Measurements from ENCODE around the gene CD300LF.

CD300LF gene

GRCh38 chr17:74737299-74738050, 24.8 kb upstream of the CD300LF start:
- no peak overlapping the region; the same call in 1 of the 2 replicates for H3K27ac ChIP-seq (ENCODE audit: low read depth, low read length)
- WGBS, result 2% methylated on average over 38 of the region's 38 CpGs
- H3K9me3 ChIP-seq (ENCODE audit: insufficient read depth, low read depth, low read length), result no peaks in the 10 kb centered on the region
- H3K27me3 ChIP-seq (ENCODE audit: insufficient read depth, low read length), result peaks cover 36% of the 10 kb centered on the region
- no peaks in the 10 kb centered on the region for H3K36me3 ChIP-seq (ENCODE audit: insufficient read depth, low read length)
- no peak overlapping the region for H3K9ac ChIP-seq (ENCODE audit: low read depth, low read length)
- peaks cover 13% of the 10 kb centered on the region; the same call in 1 of the 2 replicates for H3K4me1 ChIP-seq (ENCODE audit: insufficient read depth, low read length)
- H3K4me3 ChIP-seq (ENCODE audit: low read length), result peak overlapping the region; percentile 70

- Histone ChIP-seq H3K9me3 (ENCODE audit: insufficient read depth, low read depth, low read length) (no peaks in the 10 kb centered on the region), H3K27me3 (ENCODE audit: insufficient read depth, low read length) (peaks cover 36% of the 10 kb centered on the region), H3K4me1 (ENCODE audit: insufficient read depth, low read length) (peaks cover 7% of the 10 kb centered on the region; the same call in 1 of the 2 replicates), H3K9ac (ENCODE audit: low read depth, low read length) (no peak within 1 kb of the TSS), H3K4me3 (ENCODE audit: low read length) (peak within 1 kb of the TSS; percentile 70), H3K27ac (ENCODE audit: low read depth, low read length) (no peak within 1 kb of the TSS; the same call in 1 of the 2 replicates), H3K36me3 (ENCODE audit: insufficient read depth, low read length) (no peaks in the 10 kb centered on the region)
- under 1% methylated on average over 67 of the region's 67 CpGs for WGBS
These were observed 24.0 kb upstream of the CD300LF start, which contains the start of gene RAB37 for GRCh38 chr17:74736513-74737298. TSS of gene RAB37 (plus strand) at chr17:74737256. CDS start at chr17:74737273, 17 bp downstream.

- WGBS, result 84% methylated on average over 3 of the region's 3 CpGs
- H3K27ac ChIP-seq (ENCODE audit: low read depth, low read length), result no peak overlapping the region
- H3K4me3 ChIP-seq (ENCODE audit: low read length), result no peak overlapping the region
- H3K4me1 ChIP-seq (ENCODE audit: insufficient read depth, low read length), result peaks cover 7% of the 10 kb centered on the region; the same call in 1 of the 2 replicates
- H3K27me3 ChIP-seq (ENCODE audit: insufficient read depth, low read length), result peaks cover 36% of the 10 kb centered on the region
- H3K36me3 ChIP-seq (ENCODE audit: insufficient read depth, low read length), result no peaks in the 10 kb centered on the region
- H3K9me3 ChIP-seq (ENCODE audit: insufficient read depth, low read depth, low read length), result no peaks in the 10 kb centered on the region
- no peak overlapping the region for H3K9ac ChIP-seq (ENCODE audit: low read depth, low read length)
These were observed 21.5 kb upstream of the CD300LF start for GRCh38 chr17:74734256-74734655.

GRCh38 chr17:74733365-74734122, 20.8 kb upstream of the CD300LF start:
- peaks cover 36% of the 10 kb centered on the region for H3K27me3 ChIP-seq (ENCODE audit: insufficient read depth, low read length)
- H3K9ac ChIP-seq (ENCODE audit: low read depth, low read length), result no peak overlapping the region
- no peaks in the 10 kb centered on the region for H3K9me3 ChIP-seq (ENCODE audit: insufficient read depth, low read depth, low read length)
- H3K4me3 ChIP-seq (ENCODE audit: low read length), result no peak overlapping the region
- 72% methylated on average over 9 of the region's 9 CpGs for WGBS
- peaks cover 7% of the 10 kb centered on the region; the same call in 1 of the 2 replicates for H3K4me1 ChIP-seq (ENCODE audit: insufficient read depth, low read length)
- H3K36me3 ChIP-seq (ENCODE audit: insufficient read depth, low read length), result no peaks in the 10 kb centered on the region
- H3K27ac ChIP-seq (ENCODE audit: low read depth, low read length), result no peak overlapping the region

GRCh38 chr17:74732042-74732867, 19.5 kb upstream of the CD300LF start:
- Histone ChIP-seq H3K9me3 (ENCODE audit: insufficient read depth, low read depth, low read length) (no peaks in the 10 kb centered on the region), H3K4me1 (ENCODE audit: insufficient read depth, low read length) (no peaks in the 10 kb centered on the region), H3K27ac (ENCODE audit: low read depth, low read length) (no peak overlapping the region), H3K36me3 (ENCODE audit: insufficient read depth, low read length) (no peaks in the 10 kb centered on the region), H3K4me3 (ENCODE audit: low read length) (no peak overlapping the region), H3K9ac (ENCODE audit: low read depth, low read length) (no peak overlapping the region), H3K27me3 (ENCODE audit: insufficient read depth, low read length) (peaks cover 26% of the 10 kb centered on the region)
- 73% methylated on average over 12 of the region's 12 CpGs for WGBS

GRCh38 chr17:74731347-74731605, 18.6 kb upstream of the CD300LF start:
- H3K9ac ChIP-seq (ENCODE audit: low read depth, low read length), result no peak overlapping the region

GRCh38 chr17:74730491-74731346, 18.0 kb upstream of the CD300LF start:
- Histone ChIP-seq H3K9ac (ENCODE audit: low read depth, low read length) (no peak overlapping the region), H3K4me1 (ENCODE audit: insufficient read depth, low read length) (no peaks in the 10 kb centered on the region), H3K27ac (ENCODE audit: low read depth, low read length) (no peak overlapping the region), H3K4me3 (ENCODE audit: low read length) (no peak overlapping the region), H3K9me3 (ENCODE audit: insufficient read depth, low read depth, low read length) (no peaks in the 10 kb centered on the region), H3K36me3 (ENCODE audit: insufficient read depth, low read length) (no peaks in the 10 kb centered on the region), H3K27me3 (ENCODE audit: insufficient read depth, low read length) (peaks cover 12% of the 10 kb centered on the region)
- 93% methylated on average over 15 of the region's 16 CpGs for WGBS

More at GRCh38 chr17:74731347-74731605, 18.6 kb upstream of the CD300LF start:
- H3K4me1 ChIP-seq (ENCODE audit: insufficient read depth, low read length), result no peaks in the 10 kb centered on the region
- no peak overlapping the region for H3K4me3 ChIP-seq (ENCODE audit: low read length)
- H3K27me3 ChIP-seq (ENCODE audit: insufficient read depth, low read length), result peaks cover 17% of the 10 kb centered on the region
- H3K36me3 ChIP-seq (ENCODE audit: insufficient read depth, low read length), result no peaks in the 10 kb centered on the region
- H3K9me3 ChIP-seq (ENCODE audit: insufficient read depth, low read depth, low read length), result no peaks in the 10 kb centered on the region
- H3K27ac ChIP-seq (ENCODE audit: low read depth, low read length), result no peak overlapping the region
- 88% methylated on average over 4 of the region's 4 CpGs for WGBS

- Histone ChIP-seq H3K36me3 (ENCODE audit: insufficient read depth, low read length) (no peaks in the 10 kb centered on the region), H3K4me1 (ENCODE audit: insufficient read depth, low read length) (no peaks in the 10 kb centered on the region), H3K9me3 (ENCODE audit: insufficient read depth, low read depth, low read length) (no peaks in the 10 kb centered on the region), H3K27ac (ENCODE audit: low read depth, low read length) (no peak overlapping the region), H3K27me3 (ENCODE audit: insufficient read depth, low read length) (peaks cover 4% of the 10 kb centered on the region; the same call in 1 of the 2 replicates), H3K9ac (ENCODE audit: low read depth, low read length) (no peak overlapping the region), H3K4me3 (ENCODE audit: low read length) (no peak overlapping the region)
- 96% methylated on average over 15 of the region's 15 CpGs for WGBS
These were observed 17.1 kb upstream of the CD300LF start for GRCh38 chr17:74729866-74730265.

GRCh38 chr17:74729368-74729767, 16.6 kb upstream of the CD300LF start:
- H3K27me3 ChIP-seq (ENCODE audit: insufficient read depth, low read length), result peaks cover 4% of the 10 kb centered on the region; the same call in 1 of the 2 replicates
- H3K36me3 ChIP-seq (ENCODE audit: insufficient read depth, low read length), result no peaks in the 10 kb centered on the region
- WGBS, result 90% methylated on average over 5 of the region's 5 CpGs
- H3K9me3 ChIP-seq (ENCODE audit: insufficient read depth, low read depth, low read length), result no peaks in the 10 kb centered on the region
- no peaks in the 10 kb centered on the region for H3K4me1 ChIP-seq (ENCODE audit: insufficient read depth, low read length)
- H3K27ac ChIP-seq (ENCODE audit: low read depth, low read length), result no peak overlapping the region
- no peak overlapping the region for H3K9ac ChIP-seq (ENCODE audit: low read depth, low read length)
- no peak overlapping the region for H3K4me3 ChIP-seq (ENCODE audit: low read length)

- Histone ChIP-seq H3K9ac (ENCODE audit: low read depth, low read length) (no peak overlapping the region), H3K4me3 (ENCODE audit: low read length) (no peak overlapping the region), H3K36me3 (ENCODE audit: insufficient read depth, low read length) (no peaks in the 10 kb centered on the region), H3K27me3 (ENCODE audit: insufficient read depth, low read length) (no peaks in the 10 kb centered on the region), H3K27ac (ENCODE audit: low read depth, low read length) (no peak overlapping the region), H3K4me1 (ENCODE audit: insufficient read depth, low read length) (no peaks in the 10 kb centered on the region), H3K9me3 (ENCODE audit: insufficient read depth, low read depth, low read length) (no peaks in the 10 kb centered on the region)
- WGBS, result 85% methylated on average over 3 of the region's 3 CpGs
These were observed 16.0 kb upstream of the CD300LF start for GRCh38 chr17:74728702-74729075.

All from HUES64 (cell line).